GM12865 (cell line): ENCODE data around the gene SMARCA5.

Source experiments
- DNase-seq: peaks from one replicate; pipeline ENCODE4 v3.0.0; 2010; ENCODE audit warnings: low read depth
- H3K4me3 ChIP-seq: 2 replicates; pipeline ENCODE4 v1.5.1; 2011; ENCODE audit warnings: mild to moderate bottlenecking, low read depth, low read length, control low read depth
- TF ChIP-seq, protein P1 (sequence below): IDR thresholded peaks from 2 replicates; pipeline ENCODE4 v1.5.1; 2011; ENCODE audit warnings: low read length, control low read depth, low read depth, inconsistent platforms; ENCODE audit not compliant: insufficient read depth; ENCODE audit errors: missing control alignments

SMARCA5 gene

DNA sequence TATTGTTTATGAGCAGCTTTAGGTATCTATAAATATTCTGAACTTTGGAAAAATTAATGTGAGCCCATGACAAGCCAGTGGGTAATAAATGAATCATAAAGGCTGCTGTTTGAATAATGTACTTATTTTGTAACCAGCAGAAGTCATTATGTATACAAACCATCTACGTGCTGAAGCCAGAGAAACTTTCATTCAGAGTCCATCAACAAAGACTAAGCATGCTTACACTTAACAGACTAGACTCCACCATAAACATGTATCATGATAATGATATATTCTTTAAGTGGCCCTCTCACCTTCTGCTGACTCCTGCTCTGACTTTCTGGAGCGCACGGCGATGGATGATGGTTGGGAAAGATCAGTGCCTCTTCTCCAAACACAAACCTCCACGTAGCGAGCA is 72.0 kb downstream of the SMARCA5 start:
- DNase-seq = no peak
- H3K4me3 ChIP-seq = no peak overlapping the region
- TF ChIP-seq, protein P1, sequence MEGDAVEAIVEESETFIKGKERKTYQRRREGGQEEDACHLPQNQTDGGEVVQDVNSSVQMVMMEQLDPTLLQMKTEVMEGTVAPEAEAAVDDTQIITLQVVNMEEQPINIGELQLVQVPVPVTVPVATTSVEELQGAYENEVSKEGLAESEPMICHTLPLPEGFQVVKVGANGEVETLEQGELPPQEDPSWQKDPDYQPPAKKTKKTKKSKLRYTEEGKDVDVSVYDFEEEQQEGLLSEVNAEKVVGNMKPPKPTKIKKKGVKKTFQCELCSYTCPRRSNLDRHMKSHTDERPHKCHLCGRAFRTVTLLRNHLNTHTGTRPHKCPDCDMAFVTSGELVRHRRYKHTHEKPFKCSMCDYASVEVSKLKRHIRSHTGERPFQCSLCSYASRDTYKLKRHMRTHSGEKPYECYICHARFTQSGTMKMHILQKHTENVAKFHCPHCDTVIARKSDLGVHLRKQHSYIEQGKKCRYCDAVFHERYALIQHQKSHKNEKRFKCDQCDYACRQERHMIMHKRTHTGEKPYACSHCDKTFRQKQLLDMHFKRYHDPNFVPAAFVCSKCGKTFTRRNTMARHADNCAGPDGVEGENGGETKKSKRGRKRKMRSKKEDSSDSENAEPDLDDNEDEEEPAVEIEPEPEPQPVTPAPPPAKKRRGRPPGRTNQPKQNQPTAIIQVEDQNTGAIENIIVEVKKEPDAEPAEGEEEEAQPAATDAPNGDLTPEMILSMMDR = no peak

DNA sequence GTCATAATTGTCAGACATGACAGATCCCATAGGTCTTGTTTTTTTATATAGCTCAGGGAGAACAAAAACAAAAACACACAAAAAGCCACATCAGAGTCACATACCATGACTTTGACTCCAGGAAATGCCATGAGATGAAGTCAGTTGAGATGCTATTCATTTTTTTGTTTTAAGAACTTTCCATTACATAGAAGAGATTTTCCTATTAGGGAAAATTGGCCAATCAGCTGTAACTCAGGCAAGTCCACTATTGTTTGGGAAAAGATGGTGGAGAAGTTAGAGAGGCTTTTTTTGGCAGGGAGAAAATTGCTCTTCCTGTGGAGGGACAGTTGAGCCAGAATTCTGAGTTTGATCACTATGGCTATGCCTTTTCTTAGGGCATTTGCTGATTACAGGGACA is 72.6 kb downstream of the SMARCA5 start:
- TF ChIP-seq, protein P1 = no peak
- no peak overlapping the region for H3K4me3 ChIP-seq
- DNase-seq = no peak

DNA sequence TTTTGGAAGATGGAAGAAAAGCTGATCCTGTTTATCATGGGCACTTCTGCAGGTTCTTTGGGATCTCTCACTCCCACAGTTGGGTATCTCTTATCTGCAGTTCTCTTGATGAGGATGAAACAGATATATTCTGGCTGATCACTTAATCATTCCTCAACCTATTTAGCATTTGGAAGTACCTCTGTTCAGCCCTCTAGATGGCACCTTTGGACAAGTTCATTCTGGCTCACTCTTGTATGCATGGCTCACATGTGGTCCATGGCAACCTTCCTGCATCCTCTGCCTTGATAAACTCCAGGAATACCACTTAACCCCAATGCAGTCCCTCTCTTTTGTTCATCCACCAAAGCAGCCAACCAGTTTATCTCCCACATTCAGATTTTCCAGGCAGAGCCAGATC is 74.2 kb downstream of the SMARCA5 start:
- TF ChIP-seq, protein P1 = peak; percentile 13
- H3K4me3 ChIP-seq = no peak overlapping the region
- peak; percentile 15 for DNase-seq

DNA sequence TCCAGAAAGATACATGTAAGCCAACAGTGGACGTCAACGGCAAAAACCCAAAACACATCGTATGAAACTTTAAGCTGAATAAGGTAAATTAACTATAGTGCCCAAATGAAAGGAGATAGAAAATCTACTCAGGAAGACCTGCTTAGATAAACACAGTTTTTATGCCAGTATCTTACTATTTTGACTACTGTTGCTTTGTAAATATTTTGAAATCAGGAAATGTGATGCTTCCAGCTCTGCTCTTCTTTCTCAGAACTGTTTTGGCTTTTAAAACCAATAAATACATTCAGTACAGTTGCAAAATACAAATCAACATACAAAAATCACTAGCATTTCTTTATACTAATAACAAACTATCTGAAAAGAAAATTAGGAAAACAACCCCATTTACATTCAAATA is 83.8 kb downstream of the SMARCA5 start:
- H3K4me3 ChIP-seq = no peak overlapping the region
- TF ChIP-seq, protein P1 = no peak
- DNase-seq = no peak

DNA sequence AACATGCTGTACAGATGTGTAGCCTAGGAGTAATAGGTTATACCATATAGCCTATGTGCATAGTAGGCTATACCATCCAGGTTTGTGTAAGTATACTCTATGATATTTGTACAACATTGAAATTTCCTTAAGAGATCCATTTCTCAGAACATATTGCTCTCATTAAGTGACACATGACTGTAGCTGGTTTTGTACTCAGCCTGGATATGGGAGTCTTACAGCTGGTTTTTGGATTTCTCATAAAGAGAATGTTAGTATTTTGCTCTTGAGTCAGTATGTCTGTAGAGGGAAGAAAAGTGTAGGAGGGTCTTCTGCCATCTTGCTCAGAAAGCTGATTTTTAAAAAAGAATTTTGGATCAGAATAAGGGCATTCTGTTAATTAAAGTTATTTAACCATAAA is 85.3 kb downstream of the SMARCA5 start:
- TF ChIP-seq, protein P1 = no peak
- DNase-seq = no peak
- no peak overlapping the region for H3K4me3 ChIP-seq

DNA sequence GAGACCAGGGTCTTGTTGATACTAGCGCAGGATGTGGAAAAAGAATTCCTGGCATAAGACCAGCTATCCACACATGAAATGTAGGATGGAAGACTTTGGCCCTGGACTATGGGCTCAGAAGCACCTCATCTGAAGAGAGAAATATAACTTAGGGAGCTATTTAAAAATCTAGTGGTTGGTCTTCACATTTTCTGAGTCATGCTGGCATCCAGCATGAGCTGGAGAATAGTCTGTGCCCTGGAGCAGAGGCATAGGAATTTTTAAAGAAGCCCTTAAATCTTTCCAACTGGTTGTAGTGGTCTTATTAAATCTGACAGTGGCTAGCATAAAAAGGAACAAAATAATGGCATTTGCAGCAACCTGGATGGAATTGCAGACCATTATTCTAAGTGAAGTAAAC is 86.3 kb downstream of the SMARCA5 start:
- DNase-seq = no peak
- H3K4me3 ChIP-seq = no peak overlapping the region
- TF ChIP-seq, protein P1 = no peak

DNA sequence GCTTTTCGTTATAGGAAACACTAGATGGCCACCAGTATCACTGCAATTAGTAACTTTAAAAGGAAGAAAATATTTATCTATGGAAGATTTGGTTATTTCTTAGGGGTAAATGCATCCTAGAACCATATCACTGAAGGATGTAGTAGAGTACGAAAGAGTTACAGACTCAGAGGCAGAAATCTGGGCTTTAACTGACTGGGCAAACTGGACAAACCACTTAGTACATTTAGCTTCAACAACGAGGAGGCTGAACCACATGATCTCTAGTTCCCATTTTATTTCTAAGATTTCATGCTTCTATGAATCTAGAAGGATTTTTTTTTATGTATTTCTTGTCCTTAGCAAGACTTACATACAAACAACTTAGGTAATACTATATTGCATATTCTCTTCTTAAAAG is 93.0 kb downstream of the SMARCA5 start:
- DNase-seq = no peak
- TF ChIP-seq, protein P1 = no peak
- H3K4me3 ChIP-seq = no peak overlapping the region
